AG09309 (cell line): Measurements from ENCODE around the gene FCMR.

Experiments used
- DNase-seq: peaks from one replicate; pipeline ENCODE4 v3.0.0-alpha.2; 2010; ENCODE audit warnings: low read depth
- H3K4me3 ChIP-seq: 2 replicates; pipeline ENCODE4 v1.5.1; 2011; ENCODE audit warnings: mild to moderate bottlenecking, low read depth, low read length, moderate library complexity; ENCODE audit not compliant: control insufficient read depth
- TF ChIP-seq, protein P1 (sequence below): IDR thresholded peaks from 2 replicates; pipeline ENCODE4 v1.5.1; 2011; ENCODE audit warnings: mild to moderate bottlenecking, low read depth, low read length, inconsistent platforms; ENCODE audit not compliant: insufficient read depth, control insufficient read depth; ENCODE audit errors: missing control alignments

FCMR gene

GRCh38 chr1:206916000-206916709, 5.6 kb downstream of the FCMR start:
- H3K4me3 ChIP-seq = no peak overlapping the region
- DNase-seq = no peak
- TF ChIP-seq, protein P1, sequence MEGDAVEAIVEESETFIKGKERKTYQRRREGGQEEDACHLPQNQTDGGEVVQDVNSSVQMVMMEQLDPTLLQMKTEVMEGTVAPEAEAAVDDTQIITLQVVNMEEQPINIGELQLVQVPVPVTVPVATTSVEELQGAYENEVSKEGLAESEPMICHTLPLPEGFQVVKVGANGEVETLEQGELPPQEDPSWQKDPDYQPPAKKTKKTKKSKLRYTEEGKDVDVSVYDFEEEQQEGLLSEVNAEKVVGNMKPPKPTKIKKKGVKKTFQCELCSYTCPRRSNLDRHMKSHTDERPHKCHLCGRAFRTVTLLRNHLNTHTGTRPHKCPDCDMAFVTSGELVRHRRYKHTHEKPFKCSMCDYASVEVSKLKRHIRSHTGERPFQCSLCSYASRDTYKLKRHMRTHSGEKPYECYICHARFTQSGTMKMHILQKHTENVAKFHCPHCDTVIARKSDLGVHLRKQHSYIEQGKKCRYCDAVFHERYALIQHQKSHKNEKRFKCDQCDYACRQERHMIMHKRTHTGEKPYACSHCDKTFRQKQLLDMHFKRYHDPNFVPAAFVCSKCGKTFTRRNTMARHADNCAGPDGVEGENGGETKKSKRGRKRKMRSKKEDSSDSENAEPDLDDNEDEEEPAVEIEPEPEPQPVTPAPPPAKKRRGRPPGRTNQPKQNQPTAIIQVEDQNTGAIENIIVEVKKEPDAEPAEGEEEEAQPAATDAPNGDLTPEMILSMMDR = no peak

DNA sequence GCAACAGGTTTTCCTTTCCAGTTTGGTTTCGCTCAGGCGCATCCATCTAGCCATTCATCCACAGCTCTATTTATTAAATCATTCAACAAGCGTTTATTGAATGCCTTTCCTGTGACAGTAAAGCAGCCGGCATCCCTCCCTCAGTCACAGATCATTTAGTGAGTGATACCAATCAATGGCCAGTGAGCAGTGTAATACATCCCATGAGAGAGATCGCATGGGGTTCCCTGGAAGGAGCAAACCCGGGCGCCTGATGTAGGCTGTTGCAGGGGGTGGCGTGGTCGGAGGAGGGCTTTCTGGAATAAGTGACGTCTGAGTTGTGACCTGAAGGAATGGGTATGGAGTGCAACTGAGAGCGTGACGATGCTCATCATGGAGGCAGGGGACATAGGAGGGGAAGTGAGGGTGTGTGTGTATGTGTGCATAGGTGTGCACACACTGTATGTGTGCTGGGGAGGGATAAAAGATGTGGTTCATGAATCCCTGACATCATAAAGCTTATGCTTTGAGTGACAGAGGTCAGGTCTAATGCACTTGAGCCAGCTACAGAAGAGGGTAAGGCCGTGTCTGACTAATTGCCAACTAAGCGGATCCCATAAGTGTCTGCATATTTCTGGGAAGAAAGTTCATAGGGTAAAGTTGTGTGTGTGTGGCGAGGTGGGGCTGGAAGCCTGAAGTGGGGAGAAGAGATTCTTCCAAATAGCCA, 6.6 kb downstream of the FCMR start:
- TF ChIP-seq, protein P1 = no peak
- no peak overlapping the region for H3K4me3 ChIP-seq
- DNase-seq = no peak

GRCh38 chr1:206913766-206914537, 7.8 kb downstream of the FCMR start:
- DNase-seq = no peak
- H3K4me3 ChIP-seq = no peak overlapping the region
- TF ChIP-seq, protein P1 = no peak

DNA sequence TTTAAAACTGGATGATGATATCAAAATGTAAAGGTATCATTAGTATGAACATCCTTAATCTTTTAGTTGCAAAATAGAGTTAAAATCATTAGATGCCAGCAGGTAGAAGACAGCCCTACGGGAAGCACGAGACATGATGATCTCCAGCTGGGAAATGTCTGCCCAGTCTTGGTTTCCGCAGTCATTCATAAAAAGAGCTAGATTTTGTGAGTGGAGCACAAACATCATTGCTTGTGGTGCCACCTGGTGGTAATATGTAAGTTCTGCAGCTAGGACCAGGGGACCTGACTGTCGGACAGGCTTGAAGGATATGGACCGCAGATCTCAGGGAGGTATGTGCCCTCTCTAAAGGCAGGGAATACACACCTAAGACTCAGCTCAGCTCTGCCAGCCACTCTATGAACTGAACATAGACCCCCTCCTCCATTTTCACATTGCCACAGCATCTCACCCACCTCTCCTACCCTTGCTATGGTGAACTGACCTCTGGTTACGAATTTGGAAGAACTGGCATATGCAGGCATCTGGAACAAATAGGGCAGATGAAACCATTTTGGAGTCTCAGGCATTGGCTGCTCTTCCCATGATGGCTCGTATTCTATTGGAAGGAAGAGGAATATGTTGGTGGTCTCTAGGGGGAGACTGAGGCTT, 9.2 kb downstream of the FCMR start:
- H3K4me3 ChIP-seq = no peak overlapping the region
- no peak for DNase-seq
- TF ChIP-seq, protein P1 = peak; percentile 81

DNA sequence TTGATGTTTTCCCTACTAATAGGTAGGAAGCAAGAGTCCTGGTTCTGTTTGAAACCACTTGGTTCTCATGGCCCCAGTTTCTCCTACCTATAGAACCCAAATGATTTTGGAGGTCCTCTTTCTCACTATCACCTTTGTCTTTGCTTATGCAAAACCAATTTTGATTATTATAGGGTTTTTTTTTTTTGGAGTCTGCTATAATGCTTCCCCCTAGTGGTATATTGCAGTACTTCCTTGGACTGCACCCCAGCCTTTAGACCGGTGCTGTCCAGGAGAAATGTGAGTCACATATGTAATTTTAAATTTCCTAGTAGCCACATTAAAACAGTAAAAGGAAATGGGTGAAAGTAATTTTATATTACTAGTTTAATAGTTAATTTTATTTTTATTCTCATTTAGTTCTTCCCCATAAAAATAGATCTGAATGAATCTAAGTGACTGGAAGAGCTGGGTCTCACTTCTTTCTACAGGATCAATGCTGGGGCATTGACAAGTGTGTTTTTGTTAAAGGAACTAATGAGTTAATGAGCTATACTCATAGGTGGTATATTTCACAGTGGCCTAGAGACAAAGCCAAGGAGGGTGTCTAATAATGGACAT, 10.6 kb downstream of the FCMR start:
- TF ChIP-seq, protein P1 = peak; percentile 67
- H3K4me3 ChIP-seq = no peak overlapping the region
- DNase-seq = peak; percentile 46

- TF ChIP-seq, protein P1 = no peak
- DNase-seq = no peak
- peak overlapping the region; percentile 45 for H3K4me3 ChIP-seq
These were observed 11.8 kb downstream of the FCMR start for GRCh38 chr1:206909883-206910318.
